Activated CD4-positive, alpha-beta T cell treated with anti-CD3 and anti-CD28 coated beads for 1 hour (primary cell): Measurements from ENCODE around the gene CNDP2.
"Not testable (repeated sequence)": the region's sequence is repeated elsewhere in the genome, so short reads cannot be mapped to it uniquely, and the experiment has no call there.

Source experiments
- DNase-seq: peaks from one replicate; pipeline ENCODE4 v3.0.0-alpha.2; 2020

Gene CNDP2

DNA sequence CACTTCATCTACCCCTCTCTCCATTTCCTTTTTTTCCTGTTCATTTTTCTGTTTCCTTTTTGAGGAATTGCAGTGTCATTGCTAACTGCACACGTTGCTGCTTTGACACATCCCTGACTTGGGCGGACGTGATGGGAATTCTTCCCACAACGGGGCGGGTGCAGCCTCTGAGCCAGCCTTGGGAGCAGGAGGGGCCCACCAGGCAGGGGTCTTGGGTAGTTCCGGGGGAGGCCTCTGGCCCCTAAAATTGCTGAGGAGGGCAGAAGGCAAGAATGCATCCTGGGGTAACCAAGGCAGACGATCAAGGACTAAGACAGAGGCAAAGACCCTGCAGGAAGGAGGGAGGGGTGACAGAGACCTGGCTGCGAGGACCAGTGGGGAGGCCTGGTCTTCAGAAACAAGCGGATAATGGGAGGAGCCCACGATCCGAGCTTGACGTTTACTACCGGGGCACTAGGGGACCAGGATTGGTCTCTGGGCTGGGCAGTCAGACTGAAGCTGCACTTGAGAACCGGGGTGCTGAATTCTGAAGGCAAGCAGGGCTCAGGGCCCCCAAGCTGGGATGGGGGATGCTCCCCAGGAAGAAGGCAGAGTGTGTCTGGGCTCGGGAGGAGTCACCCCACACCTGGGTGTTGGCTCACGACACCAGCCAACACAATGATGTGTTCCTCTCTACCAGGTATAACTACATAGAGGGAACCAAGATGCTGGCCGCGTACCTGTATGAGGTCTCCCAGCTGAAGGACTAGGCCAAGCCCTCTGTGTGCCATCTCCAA lies 23.3 kb downstream of the CNDP2 start:
- DNase-seq = no peak

DNA sequence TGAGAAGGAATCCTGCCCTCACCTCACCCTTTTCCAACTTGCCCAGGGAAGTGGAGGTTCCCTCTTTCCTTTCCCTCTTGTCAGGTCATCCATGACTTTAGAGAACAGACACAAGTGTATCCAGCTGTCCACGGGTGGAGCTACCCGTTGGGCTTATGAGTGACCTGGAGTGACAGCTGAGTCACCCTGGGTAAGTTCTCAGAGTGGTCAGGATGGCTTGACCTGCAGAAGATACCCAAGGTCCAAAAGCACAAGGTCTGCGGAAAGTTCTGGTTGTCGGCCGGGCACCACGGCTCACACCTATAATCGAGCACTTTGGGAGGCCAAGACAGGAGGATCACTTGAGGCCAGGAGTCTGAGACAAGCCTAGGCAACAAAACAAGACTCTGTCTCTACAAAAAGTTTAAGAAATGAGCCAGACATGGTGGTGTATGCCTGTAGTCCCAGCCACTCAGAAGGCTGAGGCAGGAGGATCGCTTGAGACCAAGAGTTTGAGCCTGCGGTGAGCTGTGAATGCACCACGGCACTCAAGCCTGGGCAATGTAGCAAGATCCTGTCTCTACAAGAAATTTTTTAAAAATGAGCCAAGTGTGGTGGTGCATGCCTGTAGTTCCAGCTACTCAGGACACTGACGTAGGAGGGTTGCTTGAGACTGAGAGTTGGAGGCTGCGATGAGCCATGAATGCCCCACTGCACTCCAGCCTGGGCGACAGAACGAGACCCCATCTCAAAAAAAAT lies 24.1 kb downstream of the CNDP2 start:
- no peak for DNase-seq

GRCh38 chr18:74521068-74521725 lies 25.0 kb downstream of the CNDP2 start:
- DNase-seq = no peak

- no peak for DNase-seq
These were observed 26.7 kb downstream of the CNDP2 start for GRCh38 chr18:74522635-74523548.

- DNase-seq = no peak
These were observed 27.9 kb downstream of the CNDP2 start for GRCh38 chr18:74524097-74524496.

- not testable (repeated sequence) for DNase-seq
These were observed 28.8 kb downstream of the CNDP2 start for GRCh38 chr18:74524915-74525314.

DNA sequence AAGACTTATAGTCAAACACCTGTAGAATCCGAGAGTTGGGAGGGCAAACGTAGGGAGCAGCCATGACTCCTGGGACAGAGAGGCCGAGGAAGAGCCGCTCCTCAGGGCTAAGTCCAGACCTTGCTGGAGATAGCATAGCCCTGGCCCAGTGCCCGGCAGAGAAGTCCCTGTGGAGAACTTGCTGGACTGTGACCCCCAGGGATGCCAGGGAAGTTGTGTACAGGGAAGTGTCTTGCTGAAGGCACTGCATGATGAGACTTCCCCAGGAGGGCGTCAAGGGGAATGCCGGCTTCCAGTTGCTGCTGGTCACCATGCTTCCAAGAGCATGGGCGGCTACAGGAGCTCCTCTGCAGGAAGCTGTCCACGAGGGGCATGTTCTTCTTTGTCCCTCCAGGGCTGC lies 29.6 kb downstream of the CNDP2 start:
- DNase-seq = no peak

DNA sequence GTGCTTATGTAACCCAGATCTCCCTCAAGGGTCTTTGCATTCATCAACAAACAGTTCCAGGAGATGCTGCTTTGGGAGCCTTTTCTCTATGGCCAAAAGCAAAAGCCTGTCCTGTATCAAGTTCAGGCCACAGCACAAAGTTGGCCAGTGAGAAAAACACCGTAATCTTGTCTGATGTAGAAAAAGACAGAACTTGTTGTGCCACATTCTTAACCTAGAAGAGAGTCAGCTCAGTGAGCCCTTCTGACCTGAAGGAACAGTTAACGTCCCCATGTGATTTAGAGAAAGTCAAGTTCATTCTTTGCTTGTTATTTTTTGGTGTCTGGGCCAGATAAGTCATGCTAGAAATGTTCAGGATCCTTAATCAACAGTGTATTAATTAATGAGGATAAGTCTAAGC lies 30.3 kb downstream of the CNDP2 start:
- DNase-seq = no peak

DNA sequence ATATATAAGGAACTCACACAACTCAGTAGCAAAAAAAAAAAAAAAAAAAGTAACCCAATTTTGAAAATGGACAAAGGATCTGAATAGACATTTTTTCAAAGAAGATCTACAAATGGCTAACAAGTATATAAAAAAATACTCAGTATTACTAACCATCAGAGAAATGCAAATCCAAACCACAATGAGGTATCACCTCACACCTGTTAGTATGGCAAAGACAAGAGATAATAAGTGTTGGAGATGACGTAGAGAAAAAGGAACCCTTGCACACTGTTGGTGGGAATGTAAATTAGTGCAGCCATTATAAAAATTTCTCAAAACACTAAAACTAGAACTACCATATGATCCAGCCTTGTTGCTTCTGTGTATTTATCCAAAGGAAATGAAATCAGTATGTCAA lies 32.3 kb downstream of the CNDP2 start:
- no peak for DNase-seq

- DNase-seq = no peak
These were observed 32.8 kb downstream of the CNDP2 start for GRCh38 chr18:74528913-74529312.

- no peak for DNase-seq
These were observed 33.2 kb downstream of the CNDP2 start for GRCh38 chr18:74529378-74529777.

GRCh38 chr18:74529811-74530583 lies 33.8 kb downstream of the CNDP2 start:
- DNase-seq = no peak

DNA sequence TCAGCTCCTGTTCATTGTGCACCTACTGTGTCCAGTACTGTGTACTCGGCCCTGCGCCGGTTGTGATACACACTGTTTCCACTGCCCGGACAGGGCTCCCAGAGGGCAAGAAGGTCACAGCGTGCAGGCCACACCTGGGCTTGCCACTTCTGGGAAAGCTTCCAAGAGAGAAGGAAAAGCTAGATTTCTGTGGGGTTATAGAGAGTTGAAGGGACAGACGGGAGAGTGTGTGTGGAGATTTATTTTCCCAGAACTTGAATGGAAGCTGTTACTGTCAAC lies 34.4 kb downstream of the CNDP2 start:
- no peak for DNase-seq

DNA sequence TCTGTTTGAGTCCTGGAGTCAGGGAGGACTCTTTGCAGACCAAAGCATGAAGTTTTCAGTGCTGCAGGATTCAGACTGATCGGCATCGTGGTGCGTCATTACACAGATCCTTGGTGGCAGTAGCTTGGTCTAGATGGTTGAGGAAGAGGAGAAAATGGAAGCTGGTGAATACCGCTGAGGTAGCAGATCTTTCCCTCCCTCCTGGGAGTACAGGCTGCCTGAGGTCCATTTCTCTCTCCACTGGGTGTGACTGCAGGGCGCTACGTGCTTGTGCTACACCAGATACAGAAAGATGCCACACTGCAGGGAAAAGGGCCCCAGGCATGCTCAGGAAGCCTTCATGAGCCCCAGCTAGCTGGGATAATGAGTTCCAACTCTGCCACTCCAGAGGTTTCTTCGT lies 34.9 kb downstream of the CNDP2 start:
- no peak for DNase-seq

- no peak for DNase-seq
These were observed 36.4 kb downstream of the CNDP2 start for GRCh38 chr18:74532511-74533025.

- DNase-seq = no peak
These were observed 37.5 kb downstream of the CNDP2 start for GRCh38 chr18:74533666-74534065.

GRCh38 chr18:74534150-74534969 lies 38.2 kb downstream of the CNDP2 start, which contains the start of gene CNDP1:
TSS of gene CNDP1 (plus strand) at chr18:74534500. CDS start at chr18:74534668, 168 bp downstream.
- no peak for DNase-seq

GRCh38 chr18:74534981-74535649 lies 39.0 kb downstream of the CNDP2 start:
- DNase-seq = no peak

DNA sequence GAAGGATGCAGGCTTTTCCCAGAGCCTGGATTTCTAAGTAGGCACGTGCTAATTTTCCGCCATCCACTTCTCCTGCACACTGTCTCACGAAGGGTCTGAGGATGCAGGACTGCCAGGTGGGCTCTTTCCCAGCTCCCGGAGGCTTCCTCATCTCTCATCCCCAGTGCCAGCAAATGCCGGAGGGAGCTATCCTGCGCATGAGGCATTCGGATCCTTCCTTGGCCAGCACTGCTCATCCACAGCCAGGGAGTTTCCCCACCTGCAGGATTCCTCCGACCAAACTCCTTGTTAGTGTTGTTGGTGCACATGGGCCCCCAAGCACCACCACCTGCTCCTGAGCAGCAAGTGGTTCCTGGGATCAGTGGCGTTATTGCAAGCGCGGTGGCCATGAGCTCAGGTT lies 43.1 kb downstream of the CNDP2 start:
- no peak for DNase-seq

GRCh38 chr18:74540652-74541421 lies 44.7 kb downstream of the CNDP2 start:
- DNase-seq = no peak
